Fibroblast of lung (primary cell): Measurements from ENCODE around the gene PLVAP.

Experiments
- CTCF ChIP-seq, 2 donors: IDR thresholded peaks in 1 of 2; conservative IDR thresholded peaks in 1 of 2; 1 replicate in 1 of 2; 2 replicates in 1 of 2; pipeline ENCODE4 v1.5.1; 2011 to 2012; ENCODE audit warnings: low read length in 2 of 2, control low read depth in 1 of 2, inconsistent platforms in 1 of 2, low read depth in 1 of 2, mild to moderate bottlenecking in 1 of 2
- EZH2 ChIP-seq: IDR thresholded peaks from 2 replicates; pipeline ENCODE4 v1.5.1; 2012; ENCODE audit warnings: low read length, control low read depth, mild to moderate bottlenecking; ENCODE audit errors: missing control alignments

- TF ChIP-seq EZH2 (no peak), CTCF (conservative IDR thresholded peaks at IDR 0.05 in 1 of 2, IDR thresholded peaks at IDR 0.05 in 1 of 2; ENCODE audit: low read depth in 1 of 2, low read length in 2 of 2) (no peak)
Observed at GRCh38 chr19:17404621-17405249, 27.6 kb upstream of the PLVAP start.
